Fibroblast of pulmonary artery (primary cell): ENCODE measurements around the gene FOXP1.

Source experiments
- DNase-seq: peaks from one replicate; pipeline ENCODE4 v3.0.0-alpha.2; 2010; ENCODE audit warnings: low read depth
- H3K4me3 ChIP-seq: replicated peaks from 2 replicates; pipeline ENCODE4 v1.5.1; 2011; ENCODE audit warnings: low read depth, mild to moderate bottlenecking, control low read depth, low read length, moderate library complexity
- TF ChIP-seq, protein P1 (sequence below): IDR thresholded peaks from 2 replicates; pipeline ENCODE4 v1.5.1; 2011; ENCODE audit warnings: mild to moderate bottlenecking, control low read depth, low read length, inconsistent platforms; ENCODE audit errors: missing control alignments

The FOXP1 gene

DNA sequence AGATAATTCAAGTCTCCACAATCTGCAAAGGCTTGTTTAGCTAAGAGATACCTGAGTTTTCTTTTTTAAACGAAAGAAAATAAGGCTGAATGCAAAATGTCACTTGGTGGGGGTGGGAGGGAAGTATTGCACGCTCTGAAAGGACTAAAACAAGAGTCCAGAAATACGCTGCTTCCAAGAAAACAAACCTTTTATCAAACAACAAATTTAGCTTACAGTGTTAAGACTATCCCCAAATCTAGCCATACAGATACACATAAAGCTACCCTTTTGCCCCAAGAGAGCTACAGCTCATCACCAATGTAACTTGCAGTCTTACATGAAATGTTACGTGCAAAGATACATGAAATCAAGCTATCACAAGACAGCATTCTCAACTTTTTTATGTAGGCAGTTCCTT is 522.5 kb downstream of the FOXP1 start:
- no peak overlapping the region for H3K4me3 ChIP-seq
- TF ChIP-seq, protein P1, sequence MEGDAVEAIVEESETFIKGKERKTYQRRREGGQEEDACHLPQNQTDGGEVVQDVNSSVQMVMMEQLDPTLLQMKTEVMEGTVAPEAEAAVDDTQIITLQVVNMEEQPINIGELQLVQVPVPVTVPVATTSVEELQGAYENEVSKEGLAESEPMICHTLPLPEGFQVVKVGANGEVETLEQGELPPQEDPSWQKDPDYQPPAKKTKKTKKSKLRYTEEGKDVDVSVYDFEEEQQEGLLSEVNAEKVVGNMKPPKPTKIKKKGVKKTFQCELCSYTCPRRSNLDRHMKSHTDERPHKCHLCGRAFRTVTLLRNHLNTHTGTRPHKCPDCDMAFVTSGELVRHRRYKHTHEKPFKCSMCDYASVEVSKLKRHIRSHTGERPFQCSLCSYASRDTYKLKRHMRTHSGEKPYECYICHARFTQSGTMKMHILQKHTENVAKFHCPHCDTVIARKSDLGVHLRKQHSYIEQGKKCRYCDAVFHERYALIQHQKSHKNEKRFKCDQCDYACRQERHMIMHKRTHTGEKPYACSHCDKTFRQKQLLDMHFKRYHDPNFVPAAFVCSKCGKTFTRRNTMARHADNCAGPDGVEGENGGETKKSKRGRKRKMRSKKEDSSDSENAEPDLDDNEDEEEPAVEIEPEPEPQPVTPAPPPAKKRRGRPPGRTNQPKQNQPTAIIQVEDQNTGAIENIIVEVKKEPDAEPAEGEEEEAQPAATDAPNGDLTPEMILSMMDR: no peak
- DNase-seq: no peak

DNA sequence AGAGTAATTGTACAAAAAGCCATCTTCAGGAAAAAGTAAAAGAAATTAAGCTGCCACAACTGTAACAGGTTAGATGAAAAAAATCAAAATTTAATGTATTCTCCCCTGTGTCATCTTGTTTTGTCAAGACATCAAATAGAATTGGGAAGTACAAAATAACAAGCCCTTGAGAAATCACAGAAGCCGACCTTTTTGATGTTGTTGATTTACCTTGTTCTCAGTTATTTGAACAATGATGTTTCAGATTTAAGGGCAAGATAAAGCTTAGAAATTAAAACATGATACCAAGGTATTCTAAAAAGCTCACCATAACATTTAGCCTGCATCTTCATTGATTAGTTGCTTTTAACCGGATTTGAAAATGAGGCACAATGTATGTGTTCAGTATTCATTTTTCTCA is 523.0 kb downstream of the FOXP1 start:
- no peak for DNase-seq
- no peak overlapping the region for H3K4me3 ChIP-seq
- TF ChIP-seq, protein P1: no peak

- TF ChIP-seq, protein P1: no peak
- H3K4me3 ChIP-seq: no peak overlapping the region
- no peak for DNase-seq
Measured at GRCh38 chr3:71057526-71057894, 526.0 kb downstream of the FOXP1 start.

DNA sequence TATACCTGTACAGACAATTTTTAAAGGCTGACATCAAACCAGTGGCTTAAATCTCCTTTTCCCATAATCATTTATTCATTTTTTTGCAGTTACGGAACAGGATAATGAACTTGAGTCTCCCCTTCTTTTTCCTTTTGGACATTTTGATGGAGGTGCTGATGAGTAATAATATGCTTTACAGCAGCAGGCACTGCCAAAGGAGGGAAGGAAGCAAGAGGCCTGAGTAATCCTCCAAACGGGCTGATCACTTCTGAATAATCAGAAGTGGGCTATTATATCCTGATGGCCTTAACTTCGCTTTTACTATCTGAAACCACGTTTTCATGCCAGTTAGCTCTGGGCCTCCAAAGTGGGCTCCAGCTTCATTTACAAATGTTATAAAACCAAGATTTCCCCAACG is 527.2 kb downstream of the FOXP1 start:
- H3K4me3 ChIP-seq: no peak overlapping the region
- TF ChIP-seq, protein P1: no peak

GRCh38 chr3:71055257-71056001 is 528.1 kb downstream of the FOXP1 start:
- DNase-seq: peak; percentile 90
- H3K4me3 ChIP-seq: peak overlapping the region; percentile 7
- TF ChIP-seq, protein P1: no peak

More for the DNA sequence above, 527.2 kb downstream of the FOXP1 start:
- DNase-seq: peak; percentile 53

DNA sequence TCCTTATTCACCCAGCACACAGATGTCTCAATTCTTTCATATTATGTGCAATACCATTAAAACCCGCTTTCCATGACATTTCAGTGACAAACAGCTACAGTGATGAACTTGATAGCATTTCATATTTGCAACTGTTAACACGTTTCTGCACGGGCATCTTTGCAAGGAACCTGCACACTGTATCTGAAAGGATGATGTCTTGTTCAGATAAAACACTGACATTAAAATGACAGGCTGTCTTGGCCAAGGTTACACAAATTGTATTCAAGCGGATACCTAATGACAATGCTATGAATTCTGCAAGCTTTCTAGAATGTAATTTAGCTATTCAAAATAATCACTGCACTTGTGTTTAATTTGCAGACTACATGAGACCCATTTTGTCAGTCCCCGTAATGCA is 529.2 kb downstream of the FOXP1 start:
- no peak overlapping the region for H3K4me3 ChIP-seq
- TF ChIP-seq, protein P1: no peak
- DNase-seq: no peak

GRCh38 chr3:71053495-71053894 is 530.0 kb downstream of the FOXP1 start:
- no peak for DNase-seq
- TF ChIP-seq, protein P1: no peak
- no peak overlapping the region for H3K4me3 ChIP-seq
